Neural cell (in vitro differentiated cells): ENCODE results near the gene CD248.
A peak's percentile ranks its signal among the peaks of the same experiment; 100 is the strongest.

Source experiments
- EP300 ChIP-seq: fragments of 450-650 bp; conservative IDR thresholded peaks from 2 replicates; pipeline ENCODE4 v1.6.1; 2014; ENCODE audit warnings: antibody characterized with exemption, mild to moderate bottlenecking, moderate library complexity; ENCODE audit not compliant: poor library complexity, severe bottlenecking
- EZH2 ChIP-seq: fragments of 200-600, 300-800 bp; shearing (Covaris generic), sonication (generic); IDR thresholded peaks from 2 replicates; pipeline ENCODE4 v1.6.1; 2014; ENCODE audit warnings: antibody characterized with exemption, low read length, borderline replicate concordance, mild to moderate bottlenecking; ENCODE audit not compliant: insufficient read depth, poor library complexity, severe bottlenecking
- MXI1 ChIP-seq: fragments of 450-650 bp; conservative IDR thresholded peaks from 2 replicates; pipeline ENCODE4 v1.6.1; 2014; ENCODE audit warnings: antibody characterized with exemption, mild to moderate bottlenecking; ENCODE audit not compliant: poor library complexity, severe bottlenecking
- POLR2AphosphoS5 ChIP-seq: IDR thresholded peaks from 2 replicates; pipeline ENCODE4 v1.6.1; 2012
- RAD21 ChIP-seq: fragments of 450-650 bp; conservative IDR thresholded peaks from 2 replicates; pipeline ENCODE4 v1.6.1; 2014; ENCODE audit warnings: antibody characterized with exemption, mild to moderate bottlenecking, moderate library complexity
- TF ChIP-seq, protein P1 (sequence below): fragments of 450-650 bp; IDR thresholded peaks from 2 replicates; pipeline ENCODE4 v1.5.1; 2014; ENCODE audit warnings: antibody characterized with exemption, mild to moderate bottlenecking, moderate library complexity; ENCODE audit not compliant: poor library complexity, severe bottlenecking

GRCh38 chr11:66268952-66269905 lies 47.6 kb downstream of the CD248 start:
- TF ChIP-seq, protein P1, sequence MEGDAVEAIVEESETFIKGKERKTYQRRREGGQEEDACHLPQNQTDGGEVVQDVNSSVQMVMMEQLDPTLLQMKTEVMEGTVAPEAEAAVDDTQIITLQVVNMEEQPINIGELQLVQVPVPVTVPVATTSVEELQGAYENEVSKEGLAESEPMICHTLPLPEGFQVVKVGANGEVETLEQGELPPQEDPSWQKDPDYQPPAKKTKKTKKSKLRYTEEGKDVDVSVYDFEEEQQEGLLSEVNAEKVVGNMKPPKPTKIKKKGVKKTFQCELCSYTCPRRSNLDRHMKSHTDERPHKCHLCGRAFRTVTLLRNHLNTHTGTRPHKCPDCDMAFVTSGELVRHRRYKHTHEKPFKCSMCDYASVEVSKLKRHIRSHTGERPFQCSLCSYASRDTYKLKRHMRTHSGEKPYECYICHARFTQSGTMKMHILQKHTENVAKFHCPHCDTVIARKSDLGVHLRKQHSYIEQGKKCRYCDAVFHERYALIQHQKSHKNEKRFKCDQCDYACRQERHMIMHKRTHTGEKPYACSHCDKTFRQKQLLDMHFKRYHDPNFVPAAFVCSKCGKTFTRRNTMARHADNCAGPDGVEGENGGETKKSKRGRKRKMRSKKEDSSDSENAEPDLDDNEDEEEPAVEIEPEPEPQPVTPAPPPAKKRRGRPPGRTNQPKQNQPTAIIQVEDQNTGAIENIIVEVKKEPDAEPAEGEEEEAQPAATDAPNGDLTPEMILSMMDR, result peak; percentile 8
- TF ChIP-seq EZH2 (no peak), EP300 (no peak), POLR2AphosphoS5 (no peak), RAD21 (no peak), MXI1 (no peak)
